Fibroblast of upper back skin (primary cell): ENCODE data around the gene ZNF148.

Experiments
- DNase-seq: peaks from one replicate; pipeline ENCODE4 v3.0.0-alpha.2; 2013

The ZNF148 gene

GRCh38 chr3:125332504-125332903 lies 42.6 kb downstream of the ZNF148 start:
- DNase-seq: no peak

- DNase-seq: no peak
These were observed 43.9 kb downstream of the ZNF148 start for GRCh38 chr3:125331243-125331642.

GRCh38 chr3:125326957-125327356 lies 48.2 kb downstream of the ZNF148 start:
- DNase-seq: no peak

- DNase-seq: no peak
These were observed 49.4 kb downstream of the ZNF148 start for GRCh38 chr3:125325746-125326145.

- peak; percentile 25 for DNase-seq
These were observed 50.8 kb downstream of the ZNF148 start for GRCh38 chr3:125324341-125324740.

- DNase-seq: no peak
These were observed 52.2 kb downstream of the ZNF148 start for GRCh38 chr3:125322917-125323316.

GRCh38 chr3:125322166-125322565 lies 53.0 kb downstream of the ZNF148 start:
- DNase-seq: peak; percentile 92

- DNase-seq: no peak
These were observed 55.4 kb downstream of the ZNF148 start for GRCh38 chr3:125319765-125320164.

- no peak for DNase-seq
These were observed 56.3 kb downstream of the ZNF148 start for GRCh38 chr3:125318871-125319270.

GRCh38 chr3:125318167-125318865 lies 56.8 kb downstream of the ZNF148 start:
- no peak for DNase-seq

GRCh38 chr3:125317761-125318160 lies 57.4 kb downstream of the ZNF148 start:
- DNase-seq: no peak

GRCh38 chr3:125316949-125317348 lies 58.2 kb downstream of the ZNF148 start:
- no peak for DNase-seq

GRCh38 chr3:125316246-125316645 lies 58.9 kb downstream of the ZNF148 start:
- DNase-seq: no peak

- peak; percentile 66 for DNase-seq
These were observed 62.0 kb downstream of the ZNF148 start for GRCh38 chr3:125313060-125313635.

- no peak for DNase-seq
These were observed 64.5 kb downstream of the ZNF148 start for GRCh38 chr3:125310623-125311081.

- no peak for DNase-seq
These were observed 65.6 kb downstream of the ZNF148 start for GRCh38 chr3:125309476-125309875.

GRCh38 chr3:125306620-125307019 lies 68.5 kb downstream of the ZNF148 start:
- DNase-seq: no peak

GRCh38 chr3:125302932-125303331 lies 72.2 kb downstream of the ZNF148 start:
- DNase-seq: no peak

- peak; percentile 85 for DNase-seq
These were observed 74.7 kb downstream of the ZNF148 start for GRCh38 chr3:125300416-125300815.

GRCh38 chr3:125294411-125294810 lies 80.7 kb downstream of the ZNF148 start:
- no peak for DNase-seq

- no peak for DNase-seq
These were observed 83.1 kb downstream of the ZNF148 start for GRCh38 chr3:125292015-125292414.

- DNase-seq: no peak
These were observed 85.6 kb downstream of the ZNF148 start for GRCh38 chr3:125289429-125289981.

- DNase-seq: no peak
These were observed 87.9 kb downstream of the ZNF148 start for GRCh38 chr3:125287248-125287647.

- DNase-seq: no peak
These were observed 93.7 kb downstream of the ZNF148 start for GRCh38 chr3:125281381-125281780.
